ENCODE results near the gene ADARB2.

- TF ChIP-seq CTCF (IDR thresholded peaks at IDR 0.05) (no peak), POLR2A (IDR thresholded peaks at IDR 0.05) (no peak), EP300 (IDR thresholded peaks at IDR 0.05) (no peak)
Observed at GRCh38 chr10:1362589-1363445, 374.5 kb downstream of the ADARB2 start.
